IgD-negative memory B cell (primary cell): ENCODE measurements around the gene HOXC6. TPM values are rescaled to one million over a fixed set of nuclear protein-coding genes. Genes with fewer than 3 reads are reported as not detected.

Source experiments
- H3K27ac Mint-ChIP-seq, 3 donors: one replicate each; pipeline ENCODE4 v1.8.0; 2020 to 2022; ENCODE audit warnings: mild to moderate bottlenecking in 3 of 3, mixed read lengths in 3 of 3, moderate library complexity in 1 of 3
- H3K27me3 Mint-ChIP-seq: one replicate; pipeline ENCODE4 v1.8.0; 2021; ENCODE audit warnings: mixed read lengths
- H3K36me3 Mint-ChIP-seq: one replicate; pipeline ENCODE4 v1.8.0; 2020; ENCODE audit warnings: mild to moderate bottlenecking, mixed read lengths
- H3K4me1 Mint-ChIP-seq, 3 donors: one replicate each; pipeline ENCODE4 v1.8.0; 2020 to 2022; ENCODE audit warnings: mixed read lengths in 3 of 3, mild to moderate bottlenecking in 1 of 3
- H3K4me3 Mint-ChIP-seq, 4 donors: one replicate each; pipeline ENCODE4 v1.8.0; 2020 to 2022; ENCODE audit warnings: mild to moderate bottlenecking in 4 of 4, mixed read lengths in 4 of 4, moderate library complexity in 3 of 4
- H3K9me3 Mint-ChIP-seq, 3 donors: one replicate each; pipeline ENCODE4 v1.8.0; 2020 to 2021; ENCODE audit warnings: mixed read lengths in 3 of 3, mild to moderate bottlenecking in 1 of 3
- polyA plus RNA-seq: library from polyadenylated mRNA; unstranded; fragments of 300-500 nt; fragmentation: Illumina TruSeq; gene quantifications from one replicate; pipeline ENCODE4 v1.2.3, GENCODE V29; 2021

HOXC6 gene
- polyA plus RNA-seq, 1 donor from 2014 or later, result not detected

DNA sequence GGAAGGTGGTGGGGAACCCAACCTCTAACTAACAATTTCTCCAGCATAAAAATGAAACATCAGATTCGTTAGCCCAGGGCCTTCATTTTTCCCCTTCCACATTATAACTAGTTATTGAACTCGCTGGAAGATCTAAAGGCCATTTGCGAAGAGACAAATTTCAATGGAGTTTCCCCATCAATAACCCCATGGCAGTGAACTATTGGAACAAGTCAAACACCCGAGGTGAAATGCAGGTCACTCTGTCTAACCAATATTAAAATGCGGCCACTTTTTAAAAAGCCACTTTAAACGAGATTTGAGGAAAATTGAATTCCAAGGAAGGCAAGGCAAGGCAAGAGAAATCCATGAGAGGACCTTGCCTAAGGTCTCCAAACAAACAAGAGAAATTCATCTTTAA, 20.9 kb downstream of the HOXC6 start:
- Mint-ChIP-seq H3K9me3 (peaks cover 0 to 1% (median 0%) of the 10 kb centered on the region in 3 donors), H3K4me1 (peaks cover 7 to 35% (median 14%) of the 10 kb centered on the region in 3 donors), H3K36me3 (peaks cover 3% of the 10 kb centered on the region), H3K27me3 (peaks cover 56% of the 10 kb centered on the region), H3K4me3 (peak overlapping the region in 2 of 4 donors; percentile 23 to 28), H3K27ac (no peak overlapping the region)

DNA sequence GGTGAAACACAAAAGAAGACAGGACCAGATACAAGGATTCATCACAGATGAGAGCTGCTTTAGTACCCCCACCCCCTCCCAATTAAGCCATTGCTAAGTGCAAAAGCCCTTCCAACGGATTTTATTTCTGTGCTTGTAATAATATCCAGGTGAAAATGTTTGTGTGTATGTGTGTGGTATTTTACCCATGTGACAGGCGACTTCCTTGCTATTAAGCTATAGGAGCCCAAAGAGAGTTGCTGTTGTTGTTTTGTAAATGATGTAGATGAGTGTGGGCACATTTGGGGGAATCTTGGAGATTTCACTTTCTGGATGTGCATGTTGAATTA, 22.2 kb downstream of the HOXC6 start:
- Mint-ChIP-seq H3K36me3 (peaks cover 3% of the 10 kb centered on the region), H3K9me3 (peaks cover 0 to 1% (median 0%) of the 10 kb centered on the region in 3 donors), H3K4me1 (peaks cover 11 to 35% (median 24%) of the 10 kb centered on the region in 3 donors), H3K27ac (peak overlapping the region in 2 of 3 donors; percentile 83), H3K27me3 (peaks cover 48% of the 10 kb centered on the region), H3K4me3 (peak overlapping the region in 1 of 4 donors; percentile 52)

DNA sequence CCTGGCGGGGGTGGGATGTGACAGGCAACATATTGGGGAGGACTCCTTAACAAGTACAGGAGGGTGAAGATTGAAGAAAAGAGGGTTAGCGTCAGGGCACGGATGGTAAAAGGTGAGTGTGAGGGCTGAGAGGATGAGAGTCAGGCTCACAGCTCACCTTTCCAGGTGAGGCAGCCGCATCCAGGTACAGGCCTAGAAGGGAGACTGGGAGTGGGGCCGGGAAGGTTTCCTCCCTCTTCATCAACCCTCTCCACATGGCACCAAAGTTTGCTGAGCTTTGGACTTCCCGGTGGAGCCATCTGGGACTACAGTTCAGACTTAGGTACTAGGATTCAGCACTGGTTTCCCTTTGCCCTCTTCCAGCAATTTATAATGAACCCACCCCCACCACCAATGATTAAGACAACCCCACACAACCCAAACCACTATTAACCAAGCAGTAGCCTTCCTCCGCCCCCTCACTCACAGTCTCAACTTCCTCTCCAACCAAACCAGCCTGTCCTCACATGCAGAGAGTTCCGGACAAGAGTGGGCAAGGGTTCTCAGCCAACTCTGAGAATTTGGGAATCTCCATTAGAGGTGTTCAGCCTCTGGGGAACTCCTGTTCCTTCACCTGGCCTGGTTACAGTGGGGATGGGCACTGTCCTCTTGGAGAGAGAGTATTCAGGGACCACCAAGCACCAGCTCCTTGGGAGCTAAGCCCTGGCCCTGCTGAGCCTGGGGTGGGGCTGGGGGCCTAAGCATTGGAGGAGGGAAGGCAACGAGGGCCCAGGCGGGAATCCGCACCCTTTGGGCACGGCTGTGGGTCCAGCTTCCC, 23.0 kb downstream of the HOXC6 start:
- Mint-ChIP-seq H3K27ac (peak overlapping the region in 2 of 3 donors; percentile 83), H3K4me3 (peak overlapping the region in 3 of 4 donors; percentile 9 to 100 (median 61)), H3K4me1 (peaks cover 11 to 34% (median 30%) of the 10 kb centered on the region in 3 donors), H3K9me3 (peaks cover 0 to 1% (median 0%) of the 10 kb centered on the region in 3 donors), H3K36me3 (peaks cover 3% of the 10 kb centered on the region), H3K27me3 (peaks cover 42% of the 10 kb centered on the region)

DNA sequence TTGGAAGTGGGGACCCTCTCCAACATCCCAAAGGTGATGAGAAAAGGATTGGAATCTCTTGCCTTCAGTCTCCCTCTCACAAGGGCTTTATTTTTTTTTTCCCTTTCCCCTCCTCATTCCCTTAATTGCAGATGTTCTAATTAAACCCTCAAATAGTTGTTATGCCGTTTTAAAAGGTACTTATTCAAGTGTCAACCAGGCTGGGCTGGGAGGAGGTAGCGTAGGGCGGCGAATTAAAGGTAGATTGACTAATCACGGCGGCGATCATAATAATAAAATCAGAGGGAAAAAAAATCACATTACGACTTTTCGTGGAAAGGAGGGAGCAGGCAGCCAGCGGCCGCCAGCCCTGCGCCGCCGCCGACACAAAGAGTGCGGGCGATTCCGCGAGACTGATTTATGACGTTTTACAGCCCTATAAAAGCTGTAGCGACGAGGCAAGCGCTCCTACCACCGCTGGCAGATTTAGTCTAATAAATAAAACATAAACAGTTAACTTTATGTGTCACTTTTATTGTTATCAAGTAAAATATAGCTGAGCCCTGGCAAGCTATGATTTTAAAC, 23.7 kb downstream of the HOXC6 start:
- Mint-ChIP-seq H3K4me3 (peak overlapping the region; percentile 76 to 100 (median 86)), H3K9me3 (peaks cover 0 to 1% (median 0%) of the 10 kb centered on the region in 3 donors), H3K36me3 (peaks cover 3% of the 10 kb centered on the region), H3K27me3 (peaks cover 37% of the 10 kb centered on the region), H3K4me1 (peaks cover 11 to 31% (median 30%) of the 10 kb centered on the region in 3 donors), H3K27ac (peak overlapping the region in 2 of 3 donors; percentile 83 to 98)

DNA sequence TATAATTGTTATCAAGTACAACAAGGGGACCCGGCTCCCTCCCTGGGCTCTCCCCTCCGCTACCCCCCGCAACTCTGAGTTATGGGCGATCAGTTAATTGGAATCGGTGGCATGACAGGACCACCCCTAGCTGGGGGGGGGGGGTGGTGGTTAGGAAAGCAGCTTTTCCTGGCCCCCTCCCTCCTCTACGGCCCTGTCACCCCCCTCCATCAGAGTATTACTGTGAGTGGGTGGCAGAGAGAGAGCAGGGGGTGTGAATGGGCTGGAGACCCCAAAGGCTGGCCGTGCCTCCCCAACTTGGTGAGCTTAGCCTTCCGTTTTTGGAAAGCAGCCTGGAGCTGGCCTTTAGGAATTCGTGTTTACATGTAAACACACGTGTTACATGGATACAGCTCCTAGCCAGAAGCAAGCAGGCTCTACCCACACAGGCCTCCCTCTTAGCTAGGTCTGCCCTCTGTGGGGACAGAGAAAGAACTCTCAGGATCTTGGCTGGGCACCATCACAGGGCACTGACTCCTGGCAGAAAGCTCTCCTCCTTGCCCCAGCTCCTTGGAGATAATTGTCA, 24.3 kb downstream of the HOXC6 start:
- Mint-ChIP-seq H3K27me3 (peaks cover 32% of the 10 kb centered on the region), H3K27ac (peak overlapping the region; percentile 83 to 98 (median 96)), H3K4me1 (peaks cover 9 to 31% (median 30%) of the 10 kb centered on the region in 3 donors), H3K4me3 (peak overlapping the region; percentile 92 to 100 (median 98)), H3K36me3 (peaks cover 6% of the 10 kb centered on the region), H3K9me3 (peaks cover 0 to 1% (median 0%) of the 10 kb centered on the region in 3 donors)

DNA sequence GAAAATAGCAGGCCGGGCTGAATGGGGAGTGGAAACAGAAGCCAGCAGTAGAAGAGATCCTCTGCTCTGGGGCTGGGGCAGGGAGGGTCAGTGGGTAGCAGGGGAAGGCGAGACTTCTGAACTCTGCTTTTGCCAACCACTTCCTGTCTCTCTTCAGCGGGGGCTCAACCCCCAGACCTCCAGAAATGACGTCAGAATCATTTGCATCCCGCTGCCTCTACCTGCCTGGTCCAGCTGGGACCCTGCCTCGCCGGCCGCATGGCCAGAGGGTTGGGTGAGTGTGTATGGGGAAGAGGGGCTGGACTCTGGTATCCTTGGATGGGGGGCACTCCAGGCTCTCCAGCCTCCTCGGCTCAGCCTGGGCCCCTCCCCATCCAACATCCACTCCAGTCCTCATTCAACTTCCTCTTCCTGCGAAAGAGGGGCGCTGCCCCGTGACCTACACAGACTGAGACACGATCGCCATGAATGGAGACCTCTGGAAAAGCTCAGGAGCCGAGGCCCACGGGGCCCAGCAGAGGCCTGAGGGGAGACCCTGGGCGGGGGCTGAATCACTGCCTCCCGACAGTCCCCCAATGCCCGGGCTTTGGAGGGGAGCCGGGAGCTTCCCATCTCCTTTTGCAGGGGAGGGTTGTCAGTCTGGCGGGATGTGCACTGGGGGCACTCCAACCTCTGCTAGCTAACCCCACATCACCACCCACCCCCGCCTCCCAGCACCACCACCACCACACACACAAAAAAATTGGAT, 24.9 kb downstream of the HOXC6 start:
- Mint-ChIP-seq H3K27ac (peak overlapping the region; percentile 83 to 98 (median 96)), H3K4me3 (peak overlapping the region; percentile 92 to 100 (median 98)), H3K36me3 (peaks cover 6% of the 10 kb centered on the region), H3K27me3 (peaks cover 25% of the 10 kb centered on the region), H3K4me1 (peaks cover 9 to 31% (median 30%) of the 10 kb centered on the region in 3 donors), H3K9me3 (peaks cover 0 to 1% (median 0%) of the 10 kb centered on the region in 3 donors)

DNA sequence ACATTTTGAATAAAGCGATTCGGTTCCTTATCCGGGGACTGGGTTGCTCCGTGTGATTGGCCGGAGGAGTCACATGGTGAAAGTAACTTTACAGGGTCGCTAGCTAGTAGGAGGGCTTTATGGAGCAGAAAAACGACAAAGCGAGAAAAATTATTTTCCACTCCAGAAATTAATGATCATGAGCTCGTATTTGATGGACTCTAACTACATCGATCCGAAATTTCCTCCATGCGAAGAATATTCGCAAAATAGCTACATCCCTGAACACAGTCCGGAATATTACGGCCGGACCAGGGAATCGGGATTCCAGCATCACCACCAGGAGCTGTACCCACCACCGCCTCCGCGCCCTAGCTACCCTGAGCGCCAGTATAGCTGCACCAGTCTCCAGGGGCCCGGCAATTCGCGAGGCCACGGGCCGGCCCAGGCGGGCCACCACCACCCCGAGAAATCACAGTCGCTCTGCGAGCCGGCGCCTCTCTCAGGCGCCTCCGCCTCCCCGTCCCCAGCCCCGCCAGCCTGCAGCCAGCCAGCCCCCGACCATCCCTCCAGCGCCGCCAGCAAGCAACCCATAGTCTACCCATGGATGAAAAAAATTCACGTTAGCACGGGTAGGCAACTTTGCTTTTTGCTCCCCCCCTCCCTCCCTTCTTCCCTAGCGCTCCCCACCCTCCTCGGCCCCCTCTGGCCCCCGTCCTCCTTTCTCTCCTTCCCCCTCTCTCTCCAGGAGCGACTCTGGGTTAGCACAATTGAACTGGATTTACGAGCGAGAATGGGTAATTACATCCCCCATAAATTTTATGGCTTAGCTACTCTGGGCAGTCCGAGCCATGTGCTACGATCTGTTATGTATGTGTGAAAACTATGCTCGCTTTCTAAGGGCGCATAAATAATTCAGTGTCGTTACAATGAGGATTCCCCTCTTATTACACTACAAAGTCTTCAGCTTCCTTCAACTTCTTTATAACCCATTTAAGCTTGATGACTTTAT, 25.8 kb downstream of the HOXC6 start, which contains the start of gene HOXC4:
HOXC4 (plus strand) TSS at position 85 of the 991 bp plus-strand sequence; CDS start at position 173, 88 bp downstream.
- H3K27me3 Mint-ChIP-seq, result peaks cover 19% of the 10 kb centered on the region
- H3K4me1 Mint-ChIP-seq, result peaks cover 9 to 30% (median 26%) of the 10 kb centered on the region in 3 donors
- peak within 1 kb of the TSS; percentile 83 to 98 (median 96) for H3K27ac Mint-ChIP-seq
- H3K36me3 Mint-ChIP-seq, result peaks cover 7% of the 10 kb centered on the region
- H3K9me3 Mint-ChIP-seq, result peaks cover 0 to 1% (median 0%) of the 10 kb centered on the region in 3 donors
- peak within 1 kb of the TSS; percentile 92 to 100 (median 98) for H3K4me3 Mint-ChIP-seq

DNA sequence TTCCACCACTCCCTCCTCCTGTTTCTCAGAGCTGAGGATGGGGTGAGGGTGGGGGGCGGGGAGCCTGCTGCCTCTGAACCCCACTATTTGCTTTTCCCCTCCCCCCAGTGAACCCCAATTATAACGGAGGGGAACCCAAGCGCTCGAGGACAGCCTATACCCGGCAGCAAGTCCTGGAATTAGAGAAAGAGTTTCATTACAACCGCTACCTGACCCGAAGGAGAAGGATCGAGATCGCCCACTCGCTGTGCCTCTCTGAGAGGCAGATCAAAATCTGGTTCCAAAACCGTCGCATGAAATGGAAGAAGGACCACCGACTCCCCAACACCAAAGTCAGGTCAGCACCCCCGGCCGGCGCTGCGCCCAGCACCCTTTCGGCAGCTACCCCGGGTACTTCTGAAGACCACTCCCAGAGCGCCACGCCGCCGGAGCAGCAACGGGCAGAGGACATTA, 26.5 kb downstream of the HOXC6 start:
- Mint-ChIP-seq H3K27me3 (peaks cover 12% of the 10 kb centered on the region), H3K9me3 (peaks cover 0 to 1% (median 0%) of the 10 kb centered on the region in 3 donors), H3K27ac (peak overlapping the region in 1 of 3 donors; percentile 83), H3K36me3 (peaks cover 5% of the 10 kb centered on the region), H3K4me1 (peaks cover 9 to 30% (median 26%) of the 10 kb centered on the region in 3 donors), H3K4me3 (peak overlapping the region; percentile 92 to 100 (median 98))

DNA sequence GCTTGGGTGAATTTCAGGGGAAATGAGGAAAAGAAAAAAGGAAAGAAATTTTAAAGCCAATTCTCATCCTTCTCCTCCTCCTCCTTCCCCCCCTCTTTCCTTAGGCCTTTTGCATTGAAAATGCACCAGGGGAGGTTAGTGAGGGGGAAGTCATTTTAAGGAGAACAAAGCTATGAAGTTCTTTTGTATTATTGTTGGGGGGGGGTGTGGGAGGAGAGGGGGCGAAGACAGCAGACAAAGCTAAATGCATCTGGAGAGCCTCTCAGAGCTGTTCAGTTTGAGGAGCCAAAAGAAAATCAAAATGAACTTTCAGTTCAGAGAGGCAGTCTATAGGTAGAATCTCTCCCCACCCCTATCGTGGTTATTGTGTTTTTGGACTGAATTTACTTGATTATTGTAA, 27.3 kb downstream of the HOXC6 start:
- Mint-ChIP-seq H3K36me3 (peaks cover 5% of the 10 kb centered on the region), H3K9me3 (peaks cover 0 to 1% (median 0%) of the 10 kb centered on the region in 3 donors), H3K27ac (peak overlapping the region in 1 of 3 donors; percentile 77), H3K4me1 (peaks cover 9 to 28% (median 18%) of the 10 kb centered on the region in 3 donors), H3K4me3 (peak overlapping the region in 3 of 4 donors; percentile 48 to 75 (median 50)), H3K27me3 (peaks cover 4% of the 10 kb centered on the region)

DNA sequence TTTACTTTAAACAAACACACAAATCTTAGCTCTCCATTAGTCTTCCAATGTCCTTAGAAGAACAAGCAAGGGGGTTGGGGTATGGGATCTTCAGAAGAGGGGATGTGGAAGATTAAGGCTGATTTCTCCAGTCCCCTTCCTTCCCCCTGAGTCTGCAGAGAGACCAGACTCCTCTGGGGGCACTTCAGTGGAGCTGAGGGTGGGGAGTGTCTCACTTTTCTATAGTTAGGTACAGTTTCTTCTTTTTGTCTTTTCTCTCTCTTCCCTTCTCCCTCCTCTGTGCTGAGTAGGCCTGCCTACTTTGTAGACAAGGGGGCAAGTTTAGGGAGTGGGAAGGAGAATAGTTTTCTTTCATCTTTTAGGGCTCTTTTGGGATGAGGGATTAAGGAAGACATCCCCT, 27.9 kb downstream of the HOXC6 start:
- Mint-ChIP-seq H3K4me3 (peak overlapping the region in 3 of 4 donors; percentile 48 to 71 (median 50)), H3K27ac (peak overlapping the region in 1 of 3 donors; percentile 77), H3K4me1 (peaks cover 9 to 28% (median 16%) of the 10 kb centered on the region in 3 donors), H3K27me3 (peaks cover 4% of the 10 kb centered on the region), H3K9me3 (peaks cover 0 to 1% (median 0%) of the 10 kb centered on the region in 3 donors), H3K36me3 (peaks cover 5% of the 10 kb centered on the region)

DNA sequence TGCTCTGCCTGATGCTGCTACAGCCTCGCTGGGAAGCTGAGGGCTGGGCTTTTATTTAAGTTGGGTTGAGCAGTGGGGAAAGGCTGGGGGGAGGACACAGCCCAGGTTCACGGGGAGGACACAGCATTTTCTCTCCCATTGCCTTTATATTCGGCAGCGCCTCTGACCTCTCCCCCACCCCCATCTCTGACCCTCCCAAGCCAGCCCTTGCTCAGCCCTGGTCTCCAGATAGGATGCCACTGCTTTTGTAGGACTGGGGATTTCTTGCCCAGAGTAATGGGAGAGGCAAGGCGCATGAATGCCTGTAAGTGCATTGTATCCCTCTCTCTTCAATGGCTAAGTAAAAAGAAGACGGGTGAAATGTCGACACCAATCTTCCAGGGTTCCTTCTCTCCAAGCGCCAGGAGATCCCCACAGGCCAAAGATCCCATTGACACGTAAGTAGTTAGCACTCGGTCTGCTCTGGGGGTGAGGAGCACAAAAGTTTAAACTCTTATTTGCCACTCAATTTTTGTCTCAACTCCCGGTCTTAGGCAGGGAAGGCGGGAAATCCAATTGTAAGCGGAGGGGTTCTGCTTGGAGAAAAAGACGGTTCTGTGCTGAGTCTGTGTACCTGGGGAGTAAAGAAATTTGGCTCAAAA, 30.0 kb downstream of the HOXC6 start:
- Mint-ChIP-seq H3K27me3 (no peaks in the 10 kb centered on the region), H3K4me1 (peaks cover 3 to 21% (median 5%) of the 10 kb centered on the region in 3 donors), H3K4me3 (peak overlapping the region in 2 of 4 donors; percentile 50 to 71), H3K9me3 (peaks cover 0 to 1% (median 0%) of the 10 kb centered on the region in 3 donors), H3K36me3 (peaks cover 5% of the 10 kb centered on the region), H3K27ac (no peak overlapping the region)

DNA sequence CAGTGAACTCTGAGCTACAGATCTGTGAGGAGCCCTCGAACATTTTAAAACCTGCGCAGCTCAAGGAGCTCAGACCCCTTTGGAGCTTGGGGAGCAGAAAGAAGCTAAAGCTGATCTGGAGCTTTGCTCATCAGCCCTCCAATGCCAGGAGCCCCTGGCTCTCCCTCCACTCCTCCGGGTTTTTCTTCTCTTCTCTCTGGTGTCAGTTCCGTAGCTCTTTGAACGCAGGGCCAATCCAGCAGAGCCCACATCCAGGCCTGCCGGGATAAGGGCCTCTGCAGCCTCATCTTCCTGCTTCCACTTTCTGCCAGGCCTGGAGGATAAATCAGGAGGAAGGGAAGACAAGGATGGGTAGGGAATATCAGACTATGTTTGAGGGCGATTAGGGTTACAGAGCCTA, 31.4 kb downstream of the HOXC6 start:
- Mint-ChIP-seq H3K36me3 (peaks cover 6% of the 10 kb centered on the region), H3K27ac (no peak overlapping the region), H3K4me3 (no peak overlapping the region), H3K4me1 (peaks cover 0 to 17% (median 3%) of the 10 kb centered on the region in 3 donors), H3K27me3 (no peaks in the 10 kb centered on the region), H3K9me3 (no peaks in the 10 kb centered on the region)
